Measurements from ENCODE around the gene ZFHX2.
A peak's percentile ranks its signal among the peaks of the same experiment; 100 is the strongest.
"Not testable (repeated sequence)": the region's sequence is repeated elsewhere in the genome, so short reads cannot be mapped to it uniquely, and the experiment has no call there.

Gene ZFHX2

DNA sequence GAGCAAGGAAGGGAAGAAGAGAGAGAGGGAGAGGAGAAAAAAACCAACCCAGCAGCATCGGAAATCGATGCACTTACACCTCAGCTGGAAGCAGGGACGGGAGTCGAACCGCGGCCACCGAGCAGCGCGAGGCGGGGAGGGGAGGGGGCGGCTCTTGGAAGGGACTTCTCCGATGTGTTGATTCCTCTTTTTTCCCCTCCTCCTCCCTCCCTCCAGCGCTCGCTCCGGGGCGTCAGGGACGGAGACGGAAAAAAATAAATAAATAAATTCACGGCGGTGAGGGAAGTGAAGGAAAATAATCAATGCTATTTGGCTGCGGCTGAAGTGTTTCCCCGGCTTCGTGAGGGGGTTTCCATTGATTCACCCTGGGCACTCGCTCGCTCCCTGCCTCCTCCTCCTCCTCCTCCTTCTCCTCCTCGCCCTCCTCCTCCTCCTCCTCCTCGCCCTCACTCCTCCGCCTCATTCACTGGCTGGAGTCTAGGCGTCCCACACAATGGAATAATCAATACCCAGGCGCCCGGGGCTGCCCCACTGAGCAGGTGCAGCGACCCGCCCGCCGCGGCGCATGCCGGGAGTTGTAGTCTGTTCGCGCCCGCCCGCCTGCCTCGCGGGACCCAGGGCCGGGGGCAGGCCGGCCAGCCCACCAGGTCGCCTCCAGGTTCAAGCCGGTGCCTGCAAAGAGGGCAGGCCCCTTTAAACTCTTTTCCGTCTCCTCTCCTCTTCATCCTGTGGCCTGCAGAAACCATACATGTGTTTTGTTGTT lies at the start of gene ZFHX2:
TSS of gene ZFHX2 (minus strand) at position 500 of the 763 bp plus-strand sequence. CDS start 16,440 bp downstream, outside the sequence.
- DNase-seq (ENCODE audit: low spot score): peak; percentile 85

DNA sequence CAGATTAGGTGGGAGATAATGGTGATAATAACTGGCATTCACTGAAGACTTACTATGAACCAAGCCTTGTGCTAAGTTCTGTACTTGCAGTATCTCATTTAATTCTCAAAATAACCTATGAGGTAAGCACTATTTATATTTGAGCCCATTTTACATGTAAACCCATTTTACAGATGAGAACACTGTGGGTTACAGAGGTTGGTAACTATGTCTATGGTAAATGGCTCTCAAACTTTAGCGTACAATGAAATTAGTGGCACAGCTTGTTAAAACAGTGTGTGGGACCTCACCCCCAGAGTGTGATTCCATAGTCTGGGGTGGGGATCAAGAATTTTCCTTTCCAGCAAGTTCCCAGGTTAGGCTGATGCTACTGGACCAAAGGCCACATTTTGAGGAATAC lies 49.2 kb upstream of the ZFHX2 start:
- DNase-seq (ENCODE audit: low spot score): no peak

DNA sequence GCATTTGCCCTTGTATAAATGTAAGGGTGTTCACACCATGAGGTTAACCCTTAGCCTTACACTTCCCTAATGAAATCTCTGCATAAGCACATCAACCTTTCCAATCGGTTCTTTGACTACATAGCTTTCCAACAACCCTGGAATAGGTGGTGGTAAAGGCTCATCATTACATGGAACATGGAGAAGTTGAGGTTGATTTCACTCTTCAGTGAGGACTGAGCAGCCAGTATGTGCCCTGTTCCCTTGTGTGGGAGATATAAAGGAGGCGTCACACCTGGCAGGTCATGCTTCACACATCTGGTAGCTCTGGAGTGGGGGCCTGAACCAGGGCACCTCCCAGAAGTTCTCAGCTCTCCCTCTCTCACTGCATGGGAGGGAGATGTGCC lies 48.8 kb upstream of the ZFHX2 start:
- DNase-seq (ENCODE audit: low spot score): no peak

DNA sequence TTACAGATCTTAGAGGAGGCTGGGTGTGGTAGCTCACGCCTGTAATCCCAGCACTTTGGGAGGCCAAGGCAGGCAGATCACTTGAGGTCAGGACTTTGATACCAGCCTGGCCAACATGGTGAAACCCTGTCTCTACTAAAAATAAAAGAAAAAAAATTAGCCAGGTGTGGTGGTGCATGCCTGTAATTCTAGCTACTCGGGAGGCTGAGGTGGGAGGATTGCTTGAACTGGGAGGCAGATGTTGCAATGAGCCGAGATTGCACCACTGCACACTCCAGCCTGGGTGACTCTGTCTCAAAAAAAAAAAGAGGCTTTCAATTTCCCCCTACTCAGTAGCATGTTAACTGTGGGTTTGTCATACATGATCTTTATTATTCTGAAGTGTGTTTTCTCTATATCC lies 42.6 kb upstream of the ZFHX2 start:
- not testable (repeated sequence) for DNase-seq (ENCODE audit: low spot score)

DNA sequence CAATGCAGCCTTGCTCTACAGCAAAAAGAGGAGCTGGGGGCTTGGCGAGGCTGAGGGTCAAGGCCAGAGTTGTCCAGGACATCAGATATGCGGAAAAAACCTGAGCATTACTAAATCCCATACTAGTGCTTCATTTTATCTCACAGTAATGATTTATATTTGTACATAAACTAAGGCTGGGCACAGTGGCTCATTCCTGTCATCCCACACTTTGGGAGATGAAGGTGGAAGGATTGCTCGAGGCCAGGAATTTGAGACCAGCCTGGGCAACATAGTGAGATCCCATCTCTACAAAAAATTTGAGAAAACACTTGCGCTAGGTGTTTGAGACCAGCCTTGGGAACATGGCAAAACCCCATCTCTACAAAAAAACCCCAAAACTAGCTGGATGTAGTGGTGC lies 38.6 kb upstream of the ZFHX2 start:
- DNase-seq (ENCODE audit: low spot score): no peak

DNA sequence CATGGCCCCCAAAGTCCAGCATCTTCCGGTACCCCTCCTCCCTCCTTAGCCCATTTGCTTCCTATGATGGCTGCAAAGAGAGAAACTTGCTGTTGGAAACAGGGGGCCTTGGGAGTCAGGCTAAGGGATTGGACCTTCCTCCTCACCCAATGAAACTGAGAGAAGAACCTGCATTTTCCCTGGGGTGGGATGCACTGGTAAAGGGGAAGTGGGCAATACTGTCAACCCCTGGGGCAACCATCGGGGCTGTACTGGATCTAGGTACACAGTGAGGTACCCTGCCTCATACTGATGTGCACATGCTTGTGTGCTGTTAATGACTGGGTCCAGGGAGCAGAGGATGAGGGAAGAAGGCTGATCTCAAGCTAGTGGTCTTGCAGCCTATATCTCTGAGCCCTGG lies 38.0 kb upstream of the ZFHX2 start:
- DNase-seq (ENCODE audit: low spot score): no peak

DNA sequence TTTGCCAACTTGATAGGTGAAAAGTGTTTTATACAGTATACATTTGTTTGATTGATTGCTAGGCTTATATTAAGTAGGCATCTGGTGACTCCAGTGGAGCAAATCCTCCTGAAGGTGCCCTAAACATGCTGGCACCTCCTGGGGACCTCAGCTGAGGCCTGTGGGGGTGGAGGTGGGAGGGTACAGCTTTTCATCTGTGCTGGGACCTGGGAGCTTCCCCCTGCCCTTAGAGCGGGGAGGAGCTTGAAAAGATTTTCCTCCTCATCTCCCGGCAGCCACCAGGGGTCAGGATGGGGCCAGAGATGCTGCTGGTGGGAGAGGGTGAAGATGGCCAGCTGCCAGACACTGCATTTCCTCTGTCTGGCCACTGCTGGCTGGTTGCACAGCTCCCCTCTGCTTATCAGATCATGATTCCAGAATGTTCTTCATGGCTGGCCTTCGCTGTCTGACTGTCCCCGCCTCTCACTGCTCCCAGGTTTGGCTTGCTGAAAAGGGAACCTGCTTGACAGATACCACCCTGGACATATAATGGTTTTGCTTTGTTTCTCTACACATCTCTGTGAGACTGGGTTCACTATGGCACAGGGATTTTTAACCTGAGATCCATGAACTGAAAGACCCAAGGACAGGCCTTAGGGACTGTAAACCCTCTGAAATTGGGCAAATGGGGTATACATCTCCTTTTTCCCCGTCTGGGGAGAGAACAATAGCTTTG lies 37.5 kb upstream of the ZFHX2 start:
- peak; percentile 77 for DNase-seq (ENCODE audit: low spot score)

DNA sequence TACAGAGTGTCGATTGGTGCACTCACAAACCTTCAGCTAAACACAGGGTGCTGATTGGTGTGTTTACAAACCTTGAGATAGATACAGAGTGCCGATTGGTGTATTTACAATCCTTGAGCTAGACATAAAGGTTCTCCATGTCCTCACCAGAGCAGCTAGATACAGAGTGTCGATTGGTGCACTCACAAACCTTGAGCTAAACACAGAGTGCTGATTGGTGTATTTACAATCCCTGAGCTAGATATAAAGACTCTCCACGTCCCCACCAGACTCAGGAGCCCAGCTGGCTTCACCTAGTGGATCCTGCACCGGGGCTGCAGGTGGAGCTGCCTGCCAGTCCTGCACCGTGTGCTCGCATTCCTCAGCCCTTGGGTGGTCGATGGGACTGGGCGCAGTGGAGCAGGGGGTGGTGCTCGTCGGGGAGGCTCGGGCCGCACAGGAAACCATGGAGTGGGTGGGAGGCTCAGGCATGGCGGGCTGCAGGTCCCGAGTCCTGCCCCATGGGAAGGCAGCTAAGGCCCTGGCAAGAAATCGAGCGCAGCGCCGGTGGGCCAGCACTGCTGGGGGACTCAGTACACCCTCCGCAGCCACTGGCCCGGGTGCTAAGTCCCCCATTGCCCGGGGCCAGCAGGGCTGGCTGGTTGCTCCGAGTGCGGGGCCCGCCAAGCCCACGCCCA lies 33.1 kb upstream of the ZFHX2 start:
- not testable (repeated sequence) for DNase-seq (ENCODE audit: low spot score)

DNA sequence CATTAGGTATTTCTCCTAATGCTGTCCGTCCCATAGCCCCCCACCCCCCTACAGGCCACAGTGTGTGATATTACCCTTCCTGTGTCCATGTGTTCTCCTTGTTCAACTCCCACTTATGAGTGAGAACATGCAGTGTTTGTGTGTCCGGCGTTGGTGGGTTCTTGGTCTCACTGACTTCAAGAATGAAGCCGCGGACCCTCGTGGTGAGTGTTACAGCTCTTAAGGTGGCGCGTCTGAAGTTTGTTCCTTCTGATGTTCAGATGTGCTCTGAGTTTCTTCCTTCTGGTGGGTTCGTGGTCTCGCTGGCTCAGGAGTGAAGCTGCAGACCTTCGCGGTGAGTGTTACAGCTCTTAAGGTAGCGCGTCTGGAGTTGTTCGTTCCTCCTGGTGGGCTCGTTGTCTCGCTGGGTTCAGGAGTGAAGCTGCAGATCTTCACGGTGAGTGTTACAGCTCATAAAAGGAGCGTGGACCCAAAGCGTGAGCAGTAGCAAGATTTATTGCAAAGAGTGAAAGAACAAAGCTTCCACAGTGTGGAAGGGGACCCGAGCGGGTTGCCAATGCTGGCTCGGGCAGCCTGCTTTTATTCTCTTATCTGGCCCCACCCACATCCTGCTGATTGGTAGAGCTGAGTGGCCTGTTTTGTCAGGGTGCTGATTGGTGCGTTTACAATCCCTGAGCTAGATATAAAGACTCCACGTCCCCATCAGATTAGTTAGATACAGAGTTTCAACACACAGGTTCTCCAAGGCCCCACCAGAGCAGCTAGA lies 32.4 kb upstream of the ZFHX2 start:
- DNase-seq (ENCODE audit: low spot score): not testable (repeated sequence)

DNA sequence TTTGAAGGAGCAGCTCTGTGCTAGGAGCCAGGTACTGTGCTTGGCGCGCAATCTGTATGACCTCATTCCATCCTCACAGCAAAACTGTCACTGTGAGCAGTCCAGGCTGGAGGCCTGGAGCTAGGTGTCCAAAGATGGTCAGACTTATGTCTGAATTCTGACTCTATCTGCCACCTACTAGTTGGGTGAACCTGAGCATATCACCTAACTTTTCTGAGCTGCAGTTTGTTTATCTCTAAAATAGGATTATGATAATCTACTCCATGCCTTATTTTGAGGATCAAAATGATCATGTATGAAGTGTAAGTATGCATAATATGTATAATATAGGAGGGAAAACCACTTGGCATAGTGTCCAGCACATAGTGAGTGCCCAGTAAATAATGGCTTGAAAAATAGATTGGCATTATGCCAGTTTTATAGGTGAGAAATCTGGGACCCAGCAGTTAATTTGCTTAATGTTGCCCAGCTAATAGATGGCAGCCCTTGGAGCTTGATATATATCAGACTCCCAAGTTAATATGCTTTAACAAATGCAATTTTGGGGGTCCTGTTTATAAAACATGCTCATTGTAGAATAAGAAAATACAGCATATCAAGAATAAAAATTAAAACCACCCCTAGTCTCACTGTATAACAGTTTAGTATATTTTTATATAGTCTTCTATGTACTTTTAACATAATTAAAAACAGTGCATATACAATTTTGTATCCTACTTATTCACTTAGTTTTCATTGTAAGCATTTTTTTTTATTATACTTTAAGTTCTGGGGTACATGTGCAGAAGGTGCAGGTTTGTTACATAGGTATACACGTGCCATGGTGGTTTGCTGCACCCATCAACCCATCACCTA lies 31.6 kb upstream of the ZFHX2 start:
- DNase-seq (ENCODE audit: low spot score): no peak

DNA sequence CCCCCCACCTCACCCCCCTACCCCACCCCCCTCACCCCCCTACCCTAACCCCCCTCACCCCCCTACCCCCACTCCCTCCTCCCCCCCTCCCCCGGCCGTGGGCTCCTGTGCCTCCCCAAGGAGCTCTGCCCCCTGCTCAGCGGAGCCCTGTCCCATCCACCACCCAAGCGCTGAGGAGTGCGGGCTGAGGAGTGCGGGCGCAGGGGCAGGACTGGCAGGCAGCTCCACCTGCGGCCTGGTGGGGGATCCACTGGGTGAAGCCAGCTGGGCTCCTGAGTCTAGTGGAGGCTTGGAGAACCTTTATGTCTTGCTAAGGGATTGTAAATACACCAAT lies 29.4 kb upstream of the ZFHX2 start:
- DNase-seq (ENCODE audit: low spot score): no peak

DNA sequence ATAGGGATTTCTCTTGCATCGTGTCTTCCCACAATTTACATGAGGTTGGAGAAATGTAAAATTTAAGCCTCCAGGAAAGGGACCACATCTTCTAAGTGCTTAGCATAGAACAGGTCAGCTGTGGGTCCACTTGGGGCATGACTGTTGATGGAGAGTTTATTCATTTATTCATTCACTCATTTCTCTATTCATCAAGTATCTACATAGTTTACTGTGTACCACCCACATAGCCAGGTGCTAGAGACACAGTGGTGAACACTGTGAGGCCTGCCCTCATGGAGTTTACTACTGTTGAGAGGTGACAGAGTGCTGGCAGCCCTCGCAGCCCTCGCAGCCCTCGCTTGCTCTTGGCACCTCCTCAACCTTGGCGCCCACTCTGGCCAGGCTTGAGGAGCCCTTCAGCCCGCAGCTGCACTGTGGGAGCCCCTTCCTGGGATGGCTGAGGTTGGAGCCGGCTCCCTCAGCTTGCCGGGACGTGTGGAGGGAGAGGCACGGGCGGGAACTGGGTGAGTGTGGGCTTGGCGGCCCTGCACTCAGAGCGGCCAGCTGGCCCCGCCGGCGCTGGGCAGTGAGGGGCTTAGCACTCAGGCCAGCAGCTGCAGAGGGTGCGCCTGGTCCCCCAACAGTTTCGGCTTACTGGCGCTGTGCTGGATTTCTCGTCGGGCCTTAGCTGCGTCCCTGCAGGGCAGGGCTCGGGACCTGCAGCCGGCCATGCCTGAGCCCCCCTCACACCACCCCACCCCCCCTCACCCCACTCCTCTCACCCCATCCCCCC lies 28.8 kb upstream of the ZFHX2 start:
- no peak for DNase-seq (ENCODE audit: low spot score)

DNA sequence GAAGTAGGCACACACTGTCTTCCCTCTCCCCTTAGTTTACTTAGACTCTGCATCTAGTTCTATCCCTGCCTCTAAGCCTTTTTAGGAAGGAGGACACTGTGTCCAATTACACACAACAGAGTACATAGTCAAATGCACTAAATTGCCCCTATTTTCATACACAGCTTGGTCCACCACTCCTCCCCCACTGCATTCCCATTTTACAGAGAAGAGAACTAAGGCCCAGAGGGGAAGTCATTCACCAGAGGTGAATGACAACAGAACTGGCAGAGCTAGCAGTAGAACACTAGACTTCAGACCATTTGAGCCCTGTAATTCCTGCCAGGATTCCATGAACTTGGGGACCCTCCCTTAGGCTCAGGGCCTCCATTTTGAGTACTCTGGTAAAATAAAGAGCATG lies 28.2 kb upstream of the ZFHX2 start:
- DNase-seq (ENCODE audit: low spot score): no peak

DNA sequence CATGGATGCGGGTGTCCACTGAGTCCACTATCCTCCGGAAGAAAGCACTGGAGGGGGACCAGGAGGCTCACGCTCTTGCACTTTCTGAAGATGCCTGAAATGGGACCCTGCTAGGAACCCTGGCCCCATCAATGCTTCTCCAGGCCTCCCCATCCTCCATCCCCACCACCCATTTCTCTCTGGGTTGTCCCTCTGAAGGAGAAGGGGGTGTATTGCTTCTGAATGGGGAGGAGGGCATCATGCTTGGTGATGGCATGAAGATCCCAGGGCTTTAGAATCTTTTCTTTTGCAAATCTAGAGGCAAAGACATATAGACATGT lies 27.7 kb upstream of the ZFHX2 start:
- no peak for DNase-seq (ENCODE audit: low spot score)

DNA sequence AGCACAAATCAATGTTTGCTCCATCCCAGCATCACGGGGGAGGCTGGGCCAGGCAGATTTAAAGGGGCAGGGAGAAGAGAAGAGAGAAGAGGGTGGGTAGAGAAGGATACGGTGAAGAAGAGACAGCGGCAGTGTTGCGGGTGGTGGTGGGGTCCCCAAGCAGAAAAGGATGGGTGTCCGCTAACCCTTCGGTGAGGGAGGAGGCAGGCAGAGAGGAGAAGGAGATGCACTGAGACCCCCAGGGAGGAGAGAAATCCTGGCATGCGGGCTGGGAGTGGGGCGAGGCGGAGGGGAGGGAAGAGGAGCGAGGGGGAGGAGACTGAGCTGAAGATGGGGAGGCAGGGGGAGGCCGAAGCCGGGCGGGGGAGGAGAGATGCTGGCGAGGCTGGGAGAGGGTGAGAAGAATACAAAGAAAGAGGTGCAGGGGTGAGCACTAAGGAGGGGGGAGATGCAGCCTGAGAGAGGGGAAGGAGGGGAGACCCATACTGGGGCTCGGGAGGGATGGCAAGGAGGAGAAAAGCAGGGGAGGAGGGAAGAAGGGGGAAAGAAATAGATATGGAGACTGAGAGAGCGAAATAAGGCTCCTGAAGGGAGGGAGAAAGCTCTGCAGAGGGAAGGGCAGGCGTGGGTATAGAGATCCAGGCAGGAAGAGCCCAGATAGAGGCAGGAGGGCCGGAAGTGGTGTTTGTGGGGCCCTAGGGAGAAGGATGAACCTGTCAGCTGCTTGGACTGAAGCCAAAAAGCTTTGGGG lies 27.2 kb upstream of the ZFHX2 start, which contains the start of gene JPH4:
TSS of gene JPH4 (minus strand) at position 231 of the 751 bp plus-strand sequence. CDS start 1,337 bp downstream, outside the sequence.
- DNase-seq (ENCODE audit: low spot score): no peak

DNA sequence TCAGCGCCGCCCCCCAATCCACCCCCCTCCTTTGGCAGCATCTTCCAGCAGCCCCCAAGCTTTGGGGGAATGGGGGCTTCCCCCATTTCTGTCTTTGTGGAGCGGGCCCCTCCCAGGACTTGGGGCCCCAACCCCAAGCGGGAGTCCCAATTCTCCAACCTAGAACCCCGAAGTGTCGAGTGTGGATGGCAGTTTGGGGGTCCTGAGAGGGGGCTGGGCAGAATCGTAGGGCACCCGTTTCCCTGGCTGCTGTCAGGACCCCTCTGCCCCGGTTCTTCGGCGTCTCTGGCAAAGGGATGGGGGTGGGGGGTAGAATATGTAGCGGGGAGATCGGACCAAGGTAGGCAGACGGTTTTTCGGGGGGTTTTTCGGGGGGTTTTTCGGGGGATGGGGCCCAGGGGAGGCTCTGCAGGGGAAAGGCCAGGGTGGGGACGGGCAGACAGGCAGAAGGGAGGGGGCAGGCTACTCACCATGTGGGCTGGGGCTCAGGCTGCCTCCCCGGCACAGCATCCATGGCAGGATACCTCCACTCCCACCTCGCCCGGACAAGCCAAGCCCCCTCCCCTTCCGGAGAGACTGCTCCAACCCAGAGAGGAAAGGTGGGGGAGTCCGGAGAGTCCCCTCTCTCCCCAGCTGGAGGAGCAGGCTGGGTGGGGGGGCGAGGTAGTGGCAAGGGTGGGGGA lies 26.3 kb upstream of the ZFHX2 start:
- no peak for DNase-seq (ENCODE audit: low spot score)

DNA sequence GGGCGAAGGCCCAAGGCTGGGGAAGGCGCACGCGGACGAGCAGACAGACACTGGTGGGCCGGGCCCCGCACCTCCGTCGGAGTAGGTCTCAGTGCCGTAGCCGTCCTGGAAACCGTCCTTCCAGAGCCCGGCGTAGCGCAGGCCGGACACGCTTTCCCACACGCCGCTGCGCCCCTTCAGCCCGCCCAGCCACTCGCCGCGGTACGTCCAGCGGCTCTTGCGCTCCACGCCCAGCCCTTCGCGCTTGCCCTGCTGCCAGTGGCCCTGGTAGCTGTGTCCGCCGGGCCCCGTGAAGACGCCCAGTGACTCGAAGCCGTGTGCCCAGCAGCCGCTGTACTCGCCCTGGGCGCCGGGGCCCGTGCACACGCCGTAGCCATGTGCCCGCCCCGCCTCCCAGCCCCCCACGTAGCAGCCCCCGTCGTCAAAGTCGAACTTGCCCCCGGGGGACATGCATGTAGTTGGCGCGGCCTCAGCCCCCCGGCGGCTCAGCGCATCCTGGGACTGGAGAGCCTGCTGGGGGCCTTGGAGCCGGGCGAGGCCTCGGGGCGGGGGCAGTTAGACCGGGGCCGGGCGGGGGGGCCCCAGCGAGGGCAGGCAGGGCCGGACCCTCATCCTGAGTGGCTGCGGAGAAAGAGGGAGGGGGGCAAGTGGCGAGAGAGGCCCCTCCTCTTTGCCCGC lies 25.6 kb upstream of the ZFHX2 start:
- DNase-seq (ENCODE audit: low spot score): no peak

DNA sequence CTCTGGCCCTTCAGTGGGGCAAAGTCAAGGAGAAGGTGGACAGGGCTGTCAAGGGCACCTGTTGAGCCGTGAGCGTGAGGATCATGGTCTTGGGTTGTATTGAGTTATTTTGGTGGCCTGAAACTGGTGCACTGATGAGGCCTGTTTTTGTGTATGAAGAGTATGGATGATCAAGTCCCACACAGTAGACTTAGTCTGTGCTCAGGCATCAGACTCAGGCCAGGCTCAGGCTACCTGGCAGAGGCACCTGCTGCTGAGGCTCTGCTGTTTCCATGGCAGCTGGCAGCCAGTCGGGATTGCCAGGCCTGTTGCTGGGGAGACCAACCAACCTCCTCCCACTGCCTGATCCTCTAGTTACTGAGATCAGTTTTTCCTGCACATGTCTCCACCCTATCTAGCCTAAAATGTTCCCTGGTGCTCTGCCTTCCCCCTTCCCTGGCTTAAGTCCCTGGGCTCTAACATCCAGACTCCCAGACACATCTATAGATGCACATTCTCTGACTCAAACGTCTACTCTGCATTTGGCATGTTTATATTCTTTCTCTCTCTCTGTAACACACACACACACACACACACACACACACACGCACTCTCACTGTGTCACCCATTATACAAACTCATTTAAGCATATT lies 21.9 kb upstream of the ZFHX2 start:
- DNase-seq (ENCODE audit: low spot score): no peak
